AG09319 (cell line): Measurements from ENCODE around the gene GNA12.
A peak's percentile ranks its signal among the peaks of the same experiment; 100 is the strongest.

Source experiments
- DNase-seq: peaks from one replicate; pipeline ENCODE4 v3.0.0-alpha.2; 2010; ENCODE audit warnings: low read depth; ENCODE audit errors: extremely low read depth
- TF ChIP-seq, protein P1 (sequence below): IDR thresholded peaks from 2 replicates; pipeline ENCODE4 v1.5.1; 2011; ENCODE audit warnings: low read depth, mild to moderate bottlenecking, inconsistent platforms, low read length, moderate library complexity

GNA12 gene, protein sequence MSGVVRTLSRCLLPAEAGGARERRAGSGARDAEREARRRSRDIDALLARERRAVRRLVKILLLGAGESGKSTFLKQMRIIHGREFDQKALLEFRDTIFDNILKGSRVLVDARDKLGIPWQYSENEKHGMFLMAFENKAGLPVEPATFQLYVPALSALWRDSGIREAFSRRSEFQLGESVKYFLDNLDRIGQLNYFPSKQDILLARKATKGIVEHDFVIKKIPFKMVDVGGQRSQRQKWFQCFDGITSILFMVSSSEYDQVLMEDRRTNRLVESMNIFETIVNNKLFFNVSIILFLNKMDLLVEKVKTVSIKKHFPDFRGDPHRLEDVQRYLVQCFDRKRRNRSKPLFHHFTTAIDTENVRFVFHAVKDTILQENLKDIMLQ

DNA sequence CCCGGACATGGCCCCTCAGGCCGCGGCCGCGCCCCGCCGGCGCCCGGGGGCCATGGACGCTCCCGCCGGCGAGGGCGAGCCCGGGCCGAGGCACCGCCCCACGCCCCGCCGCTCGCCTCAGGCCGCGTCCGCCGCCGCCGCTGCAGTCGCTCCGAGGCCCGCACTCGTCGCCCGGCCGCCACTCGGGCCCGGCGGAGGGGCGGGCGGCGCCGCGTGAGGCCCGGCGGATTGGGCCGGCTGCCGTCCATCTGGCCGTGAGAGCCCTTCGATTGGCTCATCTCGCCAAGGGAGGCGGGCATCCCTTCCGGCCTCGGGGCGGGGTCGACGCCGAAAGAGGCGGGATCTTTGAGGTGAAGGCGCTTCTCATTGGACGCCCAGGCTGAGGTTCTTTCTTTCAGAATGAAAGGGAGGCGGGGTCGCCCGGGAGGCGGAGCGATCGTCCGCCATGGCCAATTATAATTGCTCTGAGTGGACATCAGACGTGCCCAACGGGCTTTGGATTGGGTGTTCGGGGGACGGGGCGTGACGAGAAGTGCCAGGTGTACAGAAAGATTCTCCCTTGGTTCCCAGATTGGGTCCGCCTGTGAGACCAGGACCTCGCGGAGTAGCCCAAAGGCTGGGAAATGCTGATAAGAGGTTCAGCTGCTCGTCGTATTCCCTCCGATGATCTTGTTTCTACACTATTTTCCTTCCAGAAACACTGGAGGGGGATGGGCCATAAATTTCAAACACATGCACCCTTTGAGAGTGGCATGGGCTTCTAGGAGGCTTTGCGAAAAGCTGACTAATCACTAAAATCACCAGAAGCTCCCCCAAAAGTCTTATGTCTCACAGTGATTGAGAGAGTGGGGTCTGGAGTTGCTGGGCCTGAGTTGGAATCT is at the start of gene GNA12:
TSS of gene GNA12 (minus strand) at position 156 of the 881 bp plus-strand sequence. CDS start at position 9, 147 bp downstream.
- TF ChIP-seq, protein P1, sequence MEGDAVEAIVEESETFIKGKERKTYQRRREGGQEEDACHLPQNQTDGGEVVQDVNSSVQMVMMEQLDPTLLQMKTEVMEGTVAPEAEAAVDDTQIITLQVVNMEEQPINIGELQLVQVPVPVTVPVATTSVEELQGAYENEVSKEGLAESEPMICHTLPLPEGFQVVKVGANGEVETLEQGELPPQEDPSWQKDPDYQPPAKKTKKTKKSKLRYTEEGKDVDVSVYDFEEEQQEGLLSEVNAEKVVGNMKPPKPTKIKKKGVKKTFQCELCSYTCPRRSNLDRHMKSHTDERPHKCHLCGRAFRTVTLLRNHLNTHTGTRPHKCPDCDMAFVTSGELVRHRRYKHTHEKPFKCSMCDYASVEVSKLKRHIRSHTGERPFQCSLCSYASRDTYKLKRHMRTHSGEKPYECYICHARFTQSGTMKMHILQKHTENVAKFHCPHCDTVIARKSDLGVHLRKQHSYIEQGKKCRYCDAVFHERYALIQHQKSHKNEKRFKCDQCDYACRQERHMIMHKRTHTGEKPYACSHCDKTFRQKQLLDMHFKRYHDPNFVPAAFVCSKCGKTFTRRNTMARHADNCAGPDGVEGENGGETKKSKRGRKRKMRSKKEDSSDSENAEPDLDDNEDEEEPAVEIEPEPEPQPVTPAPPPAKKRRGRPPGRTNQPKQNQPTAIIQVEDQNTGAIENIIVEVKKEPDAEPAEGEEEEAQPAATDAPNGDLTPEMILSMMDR: no peak
- peak; percentile 92 for DNase-seq

DNA sequence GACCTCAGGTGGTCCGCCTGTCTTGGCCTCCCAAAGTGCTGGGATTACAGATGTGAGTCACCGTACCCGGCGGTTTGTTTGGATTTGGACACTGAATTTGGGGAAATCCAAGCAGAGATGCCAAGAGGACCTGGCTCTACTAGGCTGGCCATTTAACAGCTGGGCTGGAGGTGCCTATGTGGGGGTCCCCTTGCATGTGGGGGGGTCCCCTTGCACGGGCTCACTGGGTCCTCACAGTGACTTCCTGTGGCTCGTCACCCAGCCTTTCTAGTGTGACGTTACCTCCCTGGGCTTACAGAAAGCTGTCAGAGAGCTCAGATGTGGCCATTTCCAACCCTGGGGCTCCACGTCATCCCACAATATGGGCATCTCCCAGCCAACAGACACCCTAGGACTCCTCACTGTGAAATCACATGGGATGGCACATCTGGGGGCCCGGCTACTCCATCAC is 49.3 kb upstream of the GNA12 start:
- TF ChIP-seq, protein P1: no peak

DNA sequence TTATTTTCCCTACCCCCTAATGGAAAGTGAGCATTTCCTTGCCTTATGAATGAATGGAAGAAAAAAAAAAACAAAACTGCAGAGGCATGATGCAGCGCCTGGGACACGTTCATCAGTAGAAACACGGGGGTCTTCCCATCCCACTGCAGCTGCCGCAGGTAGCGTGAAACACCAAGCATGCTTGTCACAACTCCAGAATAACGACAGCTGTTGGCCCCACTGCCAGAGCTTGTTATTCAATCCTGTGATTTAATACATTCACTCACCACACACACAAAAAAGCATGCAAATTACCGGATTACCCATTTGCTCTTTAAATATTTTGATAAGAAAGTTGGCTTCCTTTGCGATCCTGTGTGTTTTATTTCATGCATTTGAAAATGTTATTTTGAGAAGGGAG is 48.4 kb upstream of the GNA12 start:
- TF ChIP-seq, protein P1: no peak

More for the DNA sequence above, 49.3 kb upstream of the GNA12 start:
- no peak for DNase-seq

DNA sequence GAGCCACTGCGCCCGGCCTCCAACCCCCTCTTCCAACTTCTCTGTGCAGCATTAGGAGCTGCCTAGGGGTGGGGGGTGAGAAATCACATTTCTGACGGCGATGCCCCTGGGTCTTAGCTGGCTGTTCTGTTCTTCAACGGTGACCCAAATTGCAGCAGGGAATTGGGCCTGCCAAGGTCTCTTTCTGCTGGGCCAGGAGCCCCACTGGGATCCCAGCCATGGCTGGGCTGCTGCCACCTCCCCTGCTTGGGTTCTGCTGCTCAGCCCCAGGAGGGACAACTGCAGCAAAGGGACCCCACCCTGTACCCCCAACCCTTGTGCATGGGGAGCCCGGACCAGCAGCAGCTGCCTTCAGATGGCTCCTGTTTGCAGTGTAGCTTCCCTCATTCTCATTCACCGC is 43.7 kb upstream of the GNA12 start:
- TF ChIP-seq, protein P1: no peak
- no peak for DNase-seq

More for the DNA sequence above, 48.4 kb upstream of the GNA12 start:
- DNase-seq: no peak

DNA sequence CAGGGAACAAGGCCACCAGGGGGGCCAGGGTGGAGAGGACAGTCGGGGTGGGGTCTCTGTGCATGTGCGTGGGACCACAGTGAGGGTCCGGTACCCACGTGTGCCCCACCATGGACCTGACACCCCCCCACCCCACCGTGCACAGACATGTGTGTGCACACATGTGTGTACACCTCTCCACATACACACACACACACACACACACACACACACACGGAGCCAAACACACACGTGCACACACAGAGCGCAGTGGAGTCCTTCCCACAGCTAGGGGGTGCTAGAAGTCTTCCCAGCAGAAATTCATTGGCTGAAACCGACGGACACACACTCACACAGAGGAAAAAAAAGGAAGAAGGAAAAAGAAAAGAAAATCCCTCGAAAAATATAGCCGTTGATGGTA is 42.8 kb upstream of the GNA12 start:
- DNase-seq: peak; percentile 32
- TF ChIP-seq, protein P1: peak; percentile 78

DNA sequence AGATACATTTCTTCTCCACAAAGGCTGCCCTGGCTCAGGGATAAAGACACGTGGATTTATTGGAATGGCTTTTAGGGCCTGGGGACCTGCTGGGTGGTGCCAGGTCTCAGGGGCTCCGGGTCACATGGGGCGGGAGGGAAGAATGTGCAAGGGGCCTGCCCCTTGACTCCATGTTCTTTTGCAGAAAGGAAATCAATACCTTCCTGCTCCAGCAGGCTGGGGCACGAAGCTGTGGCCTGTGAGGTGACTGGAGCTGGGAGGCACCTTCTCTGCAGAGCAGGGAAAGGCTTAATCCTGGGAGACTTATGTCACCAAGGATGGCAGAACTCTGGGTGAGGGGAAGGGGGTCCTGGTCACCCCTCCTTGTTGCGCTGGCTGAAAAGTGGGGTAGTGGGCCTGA is 42.3 kb upstream of the GNA12 start:
- TF ChIP-seq, protein P1: no peak
- no peak for DNase-seq

DNA sequence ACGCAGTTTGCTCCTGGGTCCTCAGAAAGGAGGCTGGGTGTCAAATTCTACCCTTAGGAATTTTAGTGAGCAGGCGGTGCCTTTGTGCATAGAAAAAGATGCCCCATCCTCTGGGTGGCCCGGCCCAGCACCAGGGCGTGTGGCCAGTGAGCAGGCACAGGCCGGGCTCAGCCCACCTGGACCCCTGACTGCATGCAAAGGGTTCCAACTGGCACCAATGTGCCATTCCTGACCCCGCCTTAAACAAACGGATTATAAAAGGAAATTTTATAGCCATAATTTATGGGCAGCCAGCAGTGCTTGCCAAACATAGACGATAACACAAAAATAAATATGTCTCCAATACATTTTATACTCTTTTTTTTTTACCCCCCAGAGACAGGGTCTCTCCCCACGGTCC is 40.1 kb upstream of the GNA12 start:
- no peak for DNase-seq
- TF ChIP-seq, protein P1: no peak
